ENCODE results near the gene FAM199X. TPM values are rescaled to one million over a fixed set of nuclear protein-coding genes. Genes with fewer than 3 reads are reported as not detected.

Gene FAM199X
- total RNA-seq, result 18.9 TPM

GRCh38 chrX:104165894-104166734 is at the start of gene FAM199X:
TSS of gene FAM199X (plus strand) at chrX:104166453. CDS start at chrX:104166786, 333 bp downstream.
- peak; percentile 84 for DNase-seq (ENCODE audit: low spot score)

GRCh38 chrX:104117759-104118158 is 48.5 kb upstream of the FAM199X start:
- DNase-seq (ENCODE audit: low spot score), result no peak

GRCh38 chrX:104118765-104119164 is 47.5 kb upstream of the FAM199X start:
- no peak for DNase-seq (ENCODE audit: low spot score)

GRCh38 chrX:104122829-104123228 is 43.4 kb upstream of the FAM199X start:
- no peak for DNase-seq (ENCODE audit: low spot score)

- DNase-seq (ENCODE audit: low spot score), result no peak
Measured at GRCh38 chrX:104126856-104127255, 39.4 kb upstream of the FAM199X start.

GRCh38 chrX:104130808-104131207 is 35.4 kb upstream of the FAM199X start:
- no peak for DNase-seq (ENCODE audit: low spot score)

GRCh38 chrX:104134583-104135261 is 31.5 kb upstream of the FAM199X start:
- no peak for DNase-seq (ENCODE audit: low spot score)

- DNase-seq (ENCODE audit: low spot score), result no peak
Measured at GRCh38 chrX:104135677-104136076, 30.6 kb upstream of the FAM199X start.

- DNase-seq (ENCODE audit: low spot score), result peak; percentile 77
Measured at GRCh38 chrX:104136241-104137019, 29.8 kb upstream of the FAM199X start.

- DNase-seq (ENCODE audit: low spot score), result no peak
Measured at GRCh38 chrX:104137496-104137895, 28.8 kb upstream of the FAM199X start.

GRCh38 chrX:104141087-104141760 is 25.0 kb upstream of the FAM199X start:
- DNase-seq (ENCODE audit: low spot score), result no peak

GRCh38 chrX:104151037-104151436 is 15.2 kb upstream of the FAM199X start:
- no peak for DNase-seq (ENCODE audit: low spot score)

GRCh38 chrX:104156630-104157529 is 9.4 kb upstream of the FAM199X start, which contains the start of gene SLC25A53:
TSS of gene SLC25A53 (minus strand) at chrX:104157009. CDS start at chrX:104105257, 51,752 bp downstream.
- DNase-seq (ENCODE audit: low spot score), result peak; percentile 73

- DNase-seq (ENCODE audit: low spot score), result peak; percentile 11
Measured at GRCh38 chrX:104166735-104167436, 633 bp downstream of the FAM199X start.

GRCh38 chrX:104168127-104168526 is 1.9 kb downstream of the FAM199X start:
- no peak for DNase-seq (ENCODE audit: low spot score)

- no peak for DNase-seq (ENCODE audit: low spot score)
Measured at GRCh38 chrX:104172121-104172520, 5.9 kb downstream of the FAM199X start.

GRCh38 chrX:104172788-104173187 is 6.5 kb downstream of the FAM199X start:
- DNase-seq (ENCODE audit: low spot score), result no peak

GRCh38 chrX:104173841-104174240 is 7.6 kb downstream of the FAM199X start:
- DNase-seq (ENCODE audit: low spot score), result no peak

- DNase-seq (ENCODE audit: low spot score), result no peak
Measured at GRCh38 chrX:104183685-104184084, 17.4 kb downstream of the FAM199X start.

- DNase-seq (ENCODE audit: low spot score), result no peak
Measured at GRCh38 chrX:104187931-104188330, 21.7 kb downstream of the FAM199X start.
